MV-4-11 (cell line): ENCODE data around the gene ARRDC1.

Source experiments
- DNase-seq: peaks from one replicate; lab custom pipeline; 2025; lab: John Stamatoyannopoulos, UW

Gene ARRDC1

GRCh38 chr9:137640862-137641261 is 35.4 kb downstream of the ARRDC1 start:
- no peak for DNase-seq

- no peak for DNase-seq
These were observed 36.7 kb downstream of the ARRDC1 start for GRCh38 chr9:137642118-137642601.

- DNase-seq, result no peak
These were observed 37.4 kb downstream of the ARRDC1 start for GRCh38 chr9:137642892-137643291.

GRCh38 chr9:137643921-137644320 is 38.4 kb downstream of the ARRDC1 start:
- no peak for DNase-seq

- no peak for DNase-seq
These were observed 39.7 kb downstream of the ARRDC1 start for GRCh38 chr9:137645211-137645610.

- no peak for DNase-seq
These were observed 40.9 kb downstream of the ARRDC1 start for GRCh38 chr9:137646341-137646740.

DNA sequence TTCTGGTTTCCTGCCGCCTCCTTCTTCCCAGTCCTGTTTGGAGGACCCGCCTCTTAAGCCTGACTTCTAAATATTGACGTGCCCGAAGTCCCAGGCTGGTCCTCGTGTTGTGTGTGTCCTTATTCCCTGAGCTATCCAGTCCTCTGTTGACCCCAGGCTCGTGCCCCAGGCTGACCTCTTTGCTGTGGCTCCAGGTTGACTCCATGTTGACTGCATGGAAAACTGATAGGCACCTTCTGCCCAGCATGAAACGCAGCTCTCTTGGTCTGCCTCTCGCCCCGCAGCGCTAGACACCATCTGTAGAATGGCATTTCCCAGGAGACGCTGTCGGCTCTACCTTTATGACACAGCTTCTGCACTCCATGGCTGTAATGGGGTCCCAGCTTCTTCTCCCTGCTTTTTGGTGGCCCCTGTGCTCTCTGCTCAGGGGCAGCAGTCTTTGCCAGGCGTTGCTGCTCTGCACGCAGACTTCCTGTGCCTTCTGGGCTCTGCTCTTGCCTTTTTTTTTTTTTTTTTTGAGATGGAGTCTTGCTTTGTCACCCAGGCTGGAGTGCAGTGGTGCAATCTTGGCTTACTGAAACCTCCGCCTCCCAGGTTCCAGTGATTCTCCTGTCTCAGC is 41.7 kb downstream of the ARRDC1 start:
- peak; percentile 7 for DNase-seq

GRCh38 chr9:137648396-137648795 is 42.9 kb downstream of the ARRDC1 start:
- DNase-seq, result no peak

GRCh38 chr9:137649553-137649952 is 44.1 kb downstream of the ARRDC1 start:
- DNase-seq, result no peak

- no peak for DNase-seq
These were observed 44.8 kb downstream of the ARRDC1 start for GRCh38 chr9:137650259-137650658.

GRCh38 chr9:137650779-137651178 is 45.3 kb downstream of the ARRDC1 start:
- no peak for DNase-seq

DNA sequence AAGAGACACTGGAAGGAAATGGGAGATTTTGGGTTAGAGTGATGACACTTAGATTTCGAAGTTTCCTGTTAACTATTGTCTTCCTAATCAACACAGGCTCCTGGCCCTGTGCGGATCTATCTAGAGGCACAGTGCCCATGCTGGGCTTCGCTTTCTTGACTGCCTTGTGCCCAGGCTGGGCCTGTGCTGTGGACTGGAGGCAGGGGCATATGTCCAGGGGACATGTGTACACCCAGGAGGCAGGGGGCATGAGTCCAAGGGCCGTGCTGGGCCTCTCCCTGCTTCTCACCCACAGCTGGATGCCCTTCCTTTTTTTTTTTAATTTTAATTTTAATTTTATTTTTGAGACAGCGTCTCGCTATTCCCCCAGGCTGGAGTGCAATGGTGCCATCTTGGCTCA is 50.9 kb downstream of the ARRDC1 start:
- no peak for DNase-seq

DNA sequence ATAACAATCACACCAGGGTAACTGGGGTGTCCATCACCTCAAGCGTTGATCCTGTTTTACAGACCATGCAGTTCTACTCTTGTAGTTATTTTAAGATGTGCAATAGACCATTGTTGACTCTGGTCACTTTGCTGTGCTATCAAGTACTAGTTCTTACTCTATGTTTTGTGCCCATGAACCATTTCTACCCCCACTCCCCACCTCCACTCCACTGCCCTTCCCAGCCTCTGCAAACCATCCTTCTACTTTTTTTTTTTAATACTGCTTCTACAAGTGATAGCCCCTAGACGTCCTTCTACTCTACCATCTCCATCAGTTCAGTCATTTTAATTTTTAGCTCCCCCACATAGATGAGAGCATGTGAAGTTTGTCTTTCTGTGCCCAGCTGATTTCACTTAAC is 52.1 kb downstream of the ARRDC1 start:
- DNase-seq, result no peak

DNA sequence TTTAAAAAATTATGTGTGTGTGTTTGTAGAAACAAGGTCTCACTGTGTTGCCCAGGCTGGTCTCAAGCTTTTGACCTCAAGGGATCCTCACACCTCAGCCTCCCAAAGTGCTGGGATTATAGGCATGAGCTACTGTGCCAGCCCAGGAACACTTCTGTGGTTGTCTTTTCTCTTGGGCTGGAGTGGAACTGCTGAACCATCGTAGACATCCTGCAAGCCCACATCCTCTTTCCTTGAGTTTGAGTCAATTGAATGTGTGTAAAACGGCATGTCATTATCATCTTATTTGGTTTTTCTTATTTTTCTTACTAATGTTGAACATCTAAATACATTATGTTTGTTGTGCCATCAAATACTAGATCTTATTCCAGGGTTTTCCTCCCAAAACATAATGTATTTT is 53.3 kb downstream of the ARRDC1 start:
- DNase-seq, result peak; percentile 28

GRCh38 chr9:137660144-137660543 is 54.7 kb downstream of the ARRDC1 start:
- DNase-seq, result peak; percentile 60

- DNase-seq, result no peak
These were observed 58.1 kb downstream of the ARRDC1 start for GRCh38 chr9:137663584-137663983.

- no peak for DNase-seq
These were observed 59.2 kb downstream of the ARRDC1 start for GRCh38 chr9:137664676-137665075.
